Fibroblast of skin of left quadriceps (primary cell): ENCODE measurements around the gene GPR3.
A peak's percentile ranks its signal among the peaks of the same experiment; 100 is the strongest.
"Not testable (repeated sequence)": the region's sequence is repeated elsewhere in the genome, so short reads cannot be mapped to it uniquely, and the experiment has no call there.

ENCODE experiments used
- DNase-seq, 2 experiments: peaks; one replicate each; pipeline ENCODE4 v3.0.0-alpha.2; 2013; ENCODE audit warnings: low read depth in 2 of 2

GPR3 gene

DNA sequence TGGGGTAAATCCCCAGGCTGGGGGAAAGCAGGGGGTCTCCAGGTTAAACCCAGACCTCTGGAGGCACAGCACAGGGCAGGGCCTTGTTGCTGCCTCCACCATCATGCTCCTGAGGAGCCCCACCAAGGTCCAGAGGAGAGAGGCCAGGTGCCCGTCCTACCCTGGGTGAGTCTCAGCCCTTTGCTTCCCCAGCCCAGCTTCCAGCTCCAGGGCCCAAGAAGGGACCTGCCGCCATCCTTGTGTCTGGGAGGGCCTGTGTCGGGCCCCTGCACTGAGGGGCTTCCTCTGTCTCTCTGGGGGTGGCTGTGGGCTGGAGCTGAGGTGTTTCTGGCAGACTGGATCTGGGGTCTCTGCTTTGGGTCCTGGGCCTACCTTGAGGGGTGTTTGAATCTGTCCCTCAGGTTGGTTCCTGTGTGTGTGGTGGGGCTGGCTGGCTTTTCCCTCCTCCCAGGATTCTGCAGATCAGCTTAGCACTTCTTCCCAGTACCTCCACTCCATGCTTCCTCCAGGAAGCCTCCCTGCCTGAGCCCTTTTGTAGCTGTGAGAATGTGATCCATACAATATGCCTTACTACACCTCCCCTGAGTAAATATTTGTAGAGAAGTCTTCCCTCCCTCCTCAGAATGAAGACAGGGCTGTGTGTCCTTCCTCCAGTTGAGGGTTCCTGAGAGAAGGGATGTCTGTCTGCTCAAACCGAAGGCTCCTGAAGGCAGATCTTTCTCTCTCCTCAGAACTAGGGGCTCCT, 6.2 kb downstream of the GPR3 start:
- DNase-seq: no peak

DNA sequence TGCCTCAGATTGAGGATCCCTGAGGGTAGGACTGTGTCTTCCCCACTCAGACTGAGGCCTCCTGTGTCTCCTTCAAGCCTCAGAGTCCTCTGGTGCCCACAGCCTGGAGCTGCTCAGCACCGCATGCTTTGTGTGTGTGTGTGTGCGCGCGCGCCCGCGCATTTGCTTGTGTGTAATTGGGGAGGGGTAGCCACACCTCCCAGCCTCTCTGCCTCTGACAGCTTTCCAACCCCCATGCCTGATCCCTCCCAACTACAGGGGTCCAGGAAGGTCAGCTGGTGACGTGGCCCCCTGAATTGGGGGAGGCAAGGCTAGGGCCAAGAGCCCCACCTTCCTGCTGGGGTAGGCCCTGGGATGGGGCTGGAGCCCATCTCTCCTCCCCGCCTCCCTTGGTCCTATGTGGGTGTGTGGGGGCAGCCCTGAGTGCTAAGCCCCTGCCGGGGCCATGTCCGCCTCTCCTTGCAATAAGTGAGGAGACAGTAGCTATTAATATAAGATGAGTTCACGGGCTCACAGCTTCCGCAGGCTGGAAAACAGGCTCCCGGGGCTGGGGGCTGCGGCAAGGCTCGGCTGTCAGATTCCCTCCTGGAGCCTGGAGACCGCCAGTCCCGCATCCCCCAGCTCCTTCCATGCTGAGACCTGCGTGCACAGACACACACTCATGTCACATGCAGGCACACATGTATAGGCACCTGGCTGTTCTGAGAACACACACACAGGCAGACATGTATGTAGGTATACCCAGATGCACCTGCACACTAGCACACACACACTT, 7.0 kb downstream of the GPR3 start:
- DNase-seq: no peak

DNA sequence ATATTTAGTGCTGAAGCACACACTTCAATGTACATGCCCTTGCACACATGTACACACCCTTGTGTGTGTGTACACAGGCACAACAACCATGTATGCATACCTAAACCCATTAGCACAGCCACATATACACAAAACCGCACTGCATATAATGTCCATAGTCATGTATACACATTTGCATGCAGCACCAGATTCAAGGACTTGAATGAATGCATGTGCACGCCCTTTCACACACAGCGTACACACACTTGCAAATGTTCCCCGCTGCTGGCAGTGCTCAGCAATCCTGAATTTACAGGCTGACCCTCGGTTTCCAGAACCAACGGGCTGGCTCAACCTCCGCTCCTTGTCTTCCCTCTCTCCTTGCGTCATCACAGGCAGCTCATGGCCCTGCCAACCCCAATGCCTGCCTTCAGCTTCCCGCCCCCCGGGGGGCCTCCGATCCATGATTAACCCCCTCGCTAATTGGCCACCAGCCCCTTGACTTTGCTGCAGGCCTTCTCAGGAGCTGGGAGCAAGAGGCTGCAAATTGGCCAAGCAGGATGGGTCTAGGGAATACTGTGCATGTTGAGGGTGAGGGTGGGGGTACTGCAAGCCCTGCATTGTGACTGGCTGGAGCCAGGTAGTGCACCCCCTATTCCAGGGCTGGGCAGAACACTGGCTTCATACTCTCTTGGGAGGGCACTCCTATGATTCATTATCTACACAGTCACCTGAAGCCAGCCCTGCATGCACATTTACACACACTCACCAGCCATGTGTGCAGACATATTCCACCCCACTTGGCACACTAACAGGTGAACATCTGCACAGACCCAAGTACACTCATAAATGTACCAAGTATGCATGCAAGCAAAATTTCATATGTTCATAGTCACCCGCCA, 7.9 kb downstream of the GPR3 start:
- no peak for DNase-seq

DNA sequence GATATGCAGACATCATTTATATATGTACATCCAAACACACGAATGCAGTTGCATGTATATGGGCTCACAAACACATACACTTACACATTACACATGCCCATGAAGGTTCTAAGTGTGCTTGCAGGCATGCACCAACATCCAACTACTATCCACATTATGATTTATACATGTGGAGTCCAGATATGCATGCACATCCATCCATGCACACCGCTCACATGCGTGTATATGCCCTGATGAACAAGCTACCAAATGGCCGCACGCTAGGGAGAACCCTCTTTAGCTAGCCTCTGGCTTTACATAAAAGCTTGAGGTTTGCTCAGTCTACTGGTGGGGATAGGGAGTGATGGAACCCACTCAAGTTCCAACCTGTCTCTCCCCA, 8.5 kb downstream of the GPR3 start:
- no peak for DNase-seq

DNA sequence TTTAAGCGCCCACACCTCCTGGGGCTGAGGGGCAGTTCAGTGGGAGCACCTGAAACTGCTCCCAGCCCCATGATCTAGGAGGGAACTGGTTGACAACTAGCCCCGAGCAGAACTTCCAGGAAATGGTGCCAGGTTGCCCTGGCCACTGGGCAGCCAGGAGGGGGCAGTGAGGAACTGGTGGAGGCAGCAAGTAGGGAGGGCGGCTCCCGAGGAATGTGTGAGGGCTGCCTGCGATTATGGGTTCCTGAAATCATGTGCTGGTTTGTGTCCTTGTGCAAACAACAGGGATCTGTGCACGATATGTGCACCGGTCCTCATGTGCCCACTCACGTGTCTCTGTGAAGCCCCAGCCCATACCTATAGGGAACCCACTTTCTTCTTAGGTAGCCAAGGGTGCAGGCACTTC, 9.9 kb downstream of the GPR3 start:
- DNase-seq: no peak

DNA sequence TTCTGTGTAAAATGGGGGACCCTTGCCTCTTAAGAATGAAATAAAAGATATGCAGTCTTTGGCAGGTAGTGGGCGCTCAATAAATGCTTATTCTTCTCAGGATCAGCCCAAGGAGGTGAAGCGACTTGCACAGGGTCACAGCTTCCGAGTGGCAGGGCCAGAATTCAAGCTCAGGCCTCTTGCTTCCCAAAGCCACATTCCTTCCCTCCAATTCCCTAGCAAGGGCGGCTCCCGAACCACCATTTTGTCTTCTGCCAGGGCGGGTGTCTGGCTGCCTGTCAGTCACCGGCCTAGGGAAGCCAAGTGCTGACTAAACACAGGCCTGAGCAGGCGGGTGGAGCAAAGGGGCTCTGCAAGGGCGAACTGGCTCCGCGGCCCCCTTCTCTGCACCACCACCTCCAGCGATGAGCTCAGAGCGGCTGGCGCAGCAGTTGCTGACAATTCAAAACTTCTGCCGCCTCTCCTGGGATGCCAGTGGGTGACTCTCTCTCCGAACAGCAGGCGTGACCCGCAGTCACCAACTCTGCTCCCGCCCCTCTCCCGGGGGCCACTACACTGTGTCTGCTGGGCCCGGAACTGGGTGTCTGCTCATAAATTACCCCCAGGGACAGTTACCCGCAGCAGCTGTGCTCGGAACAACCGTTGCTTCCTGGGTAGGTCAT, 10.8 kb downstream of the GPR3 start:
- no peak for DNase-seq

DNA sequence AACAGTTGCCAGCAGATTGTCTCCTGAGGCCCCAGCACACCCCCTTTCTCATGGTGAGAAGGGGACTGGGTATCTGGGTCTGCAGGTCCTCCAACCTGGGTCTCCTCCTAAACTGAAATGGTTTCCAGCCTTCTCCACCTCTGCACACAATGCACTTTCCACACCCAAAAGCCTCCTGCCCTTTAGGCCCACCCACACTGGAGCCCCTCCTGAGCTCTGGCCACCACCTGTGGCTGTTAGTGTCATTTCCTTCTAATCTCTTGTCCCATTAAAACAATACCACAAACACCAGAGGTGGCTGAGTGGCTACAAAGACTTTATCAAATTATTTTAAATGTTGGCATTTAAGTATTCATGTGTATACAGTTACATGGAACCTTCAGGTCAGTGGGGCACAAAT, 11.5 kb downstream of the GPR3 start:
- DNase-seq: no peak

DNA sequence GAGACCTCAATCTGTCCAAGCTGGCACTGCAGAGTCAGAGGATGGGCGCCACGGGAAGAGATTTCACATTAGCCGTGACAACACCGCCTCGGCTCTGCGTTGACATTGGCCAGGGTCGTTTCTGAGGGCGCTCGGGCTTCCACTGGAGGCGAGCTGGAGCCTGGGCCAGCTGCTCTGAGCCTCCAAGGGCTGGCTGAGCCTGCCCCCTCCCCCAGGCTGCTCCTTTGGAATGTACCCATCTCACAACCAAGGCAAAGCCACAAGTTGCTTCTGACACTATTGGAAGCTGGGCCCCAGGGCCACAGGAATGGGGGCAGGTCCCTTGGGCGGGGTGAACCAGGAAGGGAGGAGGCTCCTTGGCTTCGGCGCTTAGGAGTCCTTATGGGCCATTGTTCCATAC, 12.7 kb downstream of the GPR3 start:
- DNase-seq: peak; percentile 63 to 64

DNA sequence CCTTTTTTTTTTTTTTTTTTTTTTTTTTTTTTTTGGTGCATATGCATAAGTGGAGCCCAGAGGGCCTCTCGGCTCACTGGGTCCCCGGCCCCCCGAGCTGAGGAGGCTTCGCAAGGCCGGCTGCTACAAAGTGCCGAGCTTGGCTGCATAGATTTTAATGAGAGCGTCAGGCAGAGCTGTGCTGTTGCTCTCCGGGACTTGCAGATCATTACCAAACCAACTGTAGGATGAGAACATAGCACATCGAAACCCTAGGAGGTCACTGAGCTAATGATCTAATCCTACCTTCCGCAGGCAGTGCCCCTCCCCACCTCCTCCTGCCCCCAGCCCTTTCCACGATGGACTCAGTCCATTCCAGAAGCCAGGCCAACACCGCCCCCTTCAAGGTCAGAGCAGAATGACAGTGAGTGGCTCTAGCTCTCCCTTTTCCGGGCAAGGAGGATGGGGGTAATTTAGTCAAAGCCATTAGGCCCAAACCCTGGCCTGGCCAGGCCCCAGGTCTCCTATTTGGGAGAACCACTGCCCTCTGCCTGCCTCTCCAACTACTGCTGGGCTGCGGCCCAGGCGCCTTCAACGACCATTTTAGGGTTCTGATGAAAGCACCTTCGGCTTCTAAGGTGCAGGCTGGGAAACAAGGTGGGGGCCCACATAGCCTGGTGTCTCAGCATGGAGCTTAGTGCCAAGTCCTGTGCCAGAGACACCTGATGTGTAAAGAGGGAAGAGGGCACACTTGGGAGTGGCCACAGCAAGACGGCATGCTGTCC, 13.4 kb downstream of the GPR3 start:
- DNase-seq: not testable (repeated sequence)

DNA sequence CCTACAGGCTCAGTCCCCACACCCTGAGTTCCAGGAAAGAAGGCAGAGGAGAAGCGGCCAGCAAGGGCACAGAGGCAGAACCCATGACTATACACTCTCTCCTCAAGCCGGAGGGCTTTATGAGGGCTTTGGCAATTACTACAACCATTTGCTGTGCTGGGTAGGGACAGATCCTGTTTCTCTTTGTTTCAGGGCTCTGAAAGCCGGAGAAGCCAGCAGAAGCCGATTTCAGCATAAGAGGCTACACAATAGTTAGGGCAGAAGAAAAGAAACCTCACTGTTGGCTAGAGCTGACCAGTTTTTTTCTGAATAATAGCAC, 13.9 kb downstream of the GPR3 start:
- no peak for DNase-seq

DNA sequence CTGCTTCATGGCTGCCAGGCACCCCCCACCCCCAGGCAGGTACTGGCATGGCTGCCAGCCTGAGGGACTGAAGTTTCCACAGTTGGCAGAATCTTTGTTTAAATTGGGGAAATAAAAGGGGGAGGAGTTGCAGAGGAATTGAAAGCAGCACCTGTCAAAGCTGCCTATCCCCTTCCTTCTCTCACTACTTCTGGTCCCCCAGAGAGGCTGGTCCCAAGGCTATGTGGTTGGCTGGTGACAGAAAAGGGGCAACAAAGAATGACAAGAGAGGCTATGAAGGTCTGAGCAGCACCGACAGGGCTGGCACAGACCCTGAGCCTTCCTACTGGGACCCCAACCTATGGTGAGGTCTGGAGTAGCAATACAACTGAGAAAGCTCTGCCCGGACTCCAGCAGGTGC, 14.4 kb downstream of the GPR3 start:
- not testable (repeated sequence) for DNase-seq

DNA sequence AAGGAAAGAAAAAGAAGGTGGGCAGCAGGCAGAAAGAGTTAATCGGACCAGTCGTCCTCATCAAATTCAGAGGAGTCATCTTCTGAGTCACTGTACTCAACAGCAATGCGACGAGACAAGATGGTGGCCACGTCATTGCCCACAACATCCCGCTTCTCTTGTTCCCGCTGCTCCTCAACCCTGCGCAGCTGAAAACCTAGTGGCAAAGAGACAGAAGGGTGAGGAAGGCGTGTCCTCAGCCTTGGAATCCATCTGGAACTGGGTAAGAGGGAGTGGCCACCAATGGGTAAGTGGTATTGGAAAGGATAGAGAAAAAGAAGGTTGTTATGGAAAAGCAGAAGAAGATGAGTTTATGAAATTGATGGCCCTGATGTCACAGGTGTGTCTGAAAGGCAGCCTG, 15.7 kb downstream of the GPR3 start:
- no peak for DNase-seq

DNA sequence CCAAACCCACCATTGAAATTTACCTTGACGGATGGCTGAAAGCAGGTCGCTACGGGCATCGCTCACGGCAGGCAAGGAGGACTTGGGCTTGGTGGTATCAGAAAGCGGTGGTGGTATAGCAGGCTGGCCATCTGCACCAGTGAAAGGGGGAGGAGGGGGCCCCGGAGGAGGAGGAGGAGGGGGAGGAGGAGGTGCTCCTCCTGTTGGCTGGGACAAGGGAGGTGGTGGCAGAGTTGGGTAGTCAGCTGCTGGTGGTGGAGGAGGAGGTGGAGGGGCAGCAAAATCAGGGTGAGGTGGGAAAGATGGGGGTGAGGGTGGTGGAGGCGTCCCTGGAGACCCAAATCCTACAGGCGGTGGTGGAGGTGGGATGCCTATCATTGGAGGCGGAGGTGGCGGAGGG, 17.2 kb downstream of the GPR3 start:
- no peak for DNase-seq

DNA sequence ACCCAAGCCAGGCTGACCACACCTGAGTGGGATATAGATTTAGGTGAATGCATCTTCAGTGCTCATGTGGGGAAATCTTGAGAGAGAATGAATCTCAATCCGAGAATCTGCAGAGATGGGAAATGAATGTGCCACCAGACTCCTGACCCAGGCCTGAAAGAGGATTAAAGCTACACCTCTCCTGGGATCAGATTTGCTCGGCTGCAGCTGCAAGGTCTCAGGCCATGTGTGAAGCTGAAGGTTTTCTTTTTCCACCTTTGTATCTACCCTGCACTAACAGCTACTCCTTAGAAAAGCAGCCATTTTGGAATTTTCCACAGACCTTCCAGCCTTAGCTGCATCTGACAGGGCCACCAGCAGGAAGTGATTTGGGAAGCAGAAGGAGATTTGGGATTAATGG, 18.3 kb downstream of the GPR3 start:
- DNase-seq: no peak

DNA sequence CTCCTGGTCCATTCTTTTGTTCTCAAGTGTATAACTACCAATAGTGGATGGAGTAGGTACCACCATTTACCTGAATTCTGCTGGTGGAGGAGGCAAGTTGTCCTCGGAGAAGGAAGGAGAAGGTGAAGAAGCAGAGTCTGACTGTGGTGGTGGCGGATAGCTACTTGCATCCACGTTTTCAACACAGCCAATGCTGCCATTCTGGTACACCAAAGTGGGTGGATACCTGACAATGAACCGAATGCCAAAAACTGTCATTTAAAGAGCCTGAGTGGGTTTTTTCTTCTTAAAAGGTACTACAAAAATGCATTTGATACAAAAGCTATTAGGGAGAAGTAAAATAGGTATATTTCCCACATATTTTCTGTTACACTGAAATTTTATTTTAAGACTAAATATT, 20.1 kb downstream of the GPR3 start:
- DNase-seq: no peak

DNA sequence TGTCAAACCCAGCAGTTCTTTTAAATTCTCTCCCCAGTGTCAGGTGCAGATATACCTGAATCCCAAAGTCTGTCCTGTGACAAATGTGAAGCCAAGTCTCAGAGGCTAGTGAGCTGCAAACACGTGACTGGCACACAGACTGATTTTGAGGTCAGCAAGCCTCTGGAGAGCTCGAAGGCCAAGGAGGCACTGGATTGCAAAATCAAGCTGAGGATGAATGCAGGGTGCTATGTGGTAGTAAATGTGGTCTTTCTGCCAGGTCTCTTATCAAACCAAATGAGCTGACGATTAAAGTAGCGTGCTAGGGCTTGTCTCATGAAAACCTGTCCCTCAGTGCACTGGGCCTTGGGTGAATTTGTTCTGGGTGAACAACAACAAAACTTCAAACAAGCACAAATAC, 20.6 kb downstream of the GPR3 start:
- DNase-seq: no peak

DNA sequence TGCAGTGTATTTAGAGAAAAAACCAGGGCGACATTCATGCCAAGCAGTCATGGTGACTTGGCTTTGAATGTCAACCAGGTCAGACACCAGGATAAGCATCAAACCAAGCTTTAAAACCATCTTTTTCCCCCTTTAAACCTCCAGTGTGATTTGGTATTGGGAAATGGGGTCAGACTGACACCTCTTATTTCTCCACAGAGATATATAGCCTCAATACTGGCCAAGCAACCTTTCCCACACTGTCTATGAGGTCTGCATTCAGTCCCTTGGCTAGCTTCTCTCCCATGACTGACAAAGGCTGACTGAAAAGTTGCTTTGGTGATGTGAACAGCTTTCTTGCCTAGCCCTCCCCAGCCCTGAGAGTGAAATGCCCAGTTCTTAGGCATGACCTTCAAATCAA, 21.7 kb downstream of the GPR3 start:
- no peak for DNase-seq

DNA sequence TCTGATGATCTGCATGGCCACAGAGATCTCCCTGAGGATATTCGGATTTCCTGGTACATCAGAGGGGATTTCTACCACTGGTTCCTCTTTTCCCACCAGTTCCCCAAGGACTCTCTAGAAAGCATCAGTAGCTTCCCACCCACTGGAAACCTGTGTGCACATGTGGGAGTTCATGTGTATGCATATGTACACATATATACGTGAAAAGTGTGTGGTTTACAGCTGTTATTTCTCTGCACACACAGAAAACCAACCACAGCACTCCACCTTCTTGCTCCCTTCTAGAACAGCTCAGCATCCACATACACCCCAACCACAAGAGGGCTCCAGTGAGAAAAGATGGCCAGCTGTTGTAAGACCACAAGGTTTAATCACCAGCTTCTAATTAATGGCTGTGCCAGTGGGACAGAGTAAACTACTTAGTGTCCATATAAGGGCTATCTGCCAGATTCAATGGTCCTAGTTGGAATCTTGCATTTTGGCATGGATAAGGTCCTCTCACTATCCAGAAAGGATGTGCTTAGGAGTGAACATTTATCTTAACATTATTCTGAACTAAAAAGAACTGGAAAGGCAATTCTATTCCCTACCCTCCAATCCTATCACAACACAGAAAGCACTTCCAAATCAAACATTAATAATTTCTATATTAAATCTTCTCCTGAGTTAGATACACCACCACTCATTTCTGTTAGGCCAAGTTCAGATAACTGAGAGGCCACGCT, 24.1 kb downstream of the GPR3 start:
- no peak for DNase-seq

DNA sequence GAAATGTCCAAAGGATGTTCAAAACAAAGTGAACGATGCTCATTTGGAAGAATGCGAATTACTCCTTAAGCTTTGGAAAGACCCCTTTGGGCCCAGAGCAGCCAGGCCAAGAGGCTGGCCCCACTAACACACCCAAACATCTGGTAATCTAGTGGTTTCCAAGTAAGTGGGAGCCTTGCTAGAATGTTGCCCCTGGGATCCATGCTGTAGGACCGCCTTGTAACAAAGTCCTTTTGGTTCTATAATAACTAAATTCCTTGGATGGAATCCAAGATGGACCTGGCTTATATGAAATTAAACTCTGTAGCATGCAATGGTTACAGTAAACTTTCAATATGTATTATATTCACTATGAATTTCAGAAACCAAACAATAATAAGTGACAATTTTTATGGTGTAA, 25.3 kb downstream of the GPR3 start:
- no peak for DNase-seq

DNA sequence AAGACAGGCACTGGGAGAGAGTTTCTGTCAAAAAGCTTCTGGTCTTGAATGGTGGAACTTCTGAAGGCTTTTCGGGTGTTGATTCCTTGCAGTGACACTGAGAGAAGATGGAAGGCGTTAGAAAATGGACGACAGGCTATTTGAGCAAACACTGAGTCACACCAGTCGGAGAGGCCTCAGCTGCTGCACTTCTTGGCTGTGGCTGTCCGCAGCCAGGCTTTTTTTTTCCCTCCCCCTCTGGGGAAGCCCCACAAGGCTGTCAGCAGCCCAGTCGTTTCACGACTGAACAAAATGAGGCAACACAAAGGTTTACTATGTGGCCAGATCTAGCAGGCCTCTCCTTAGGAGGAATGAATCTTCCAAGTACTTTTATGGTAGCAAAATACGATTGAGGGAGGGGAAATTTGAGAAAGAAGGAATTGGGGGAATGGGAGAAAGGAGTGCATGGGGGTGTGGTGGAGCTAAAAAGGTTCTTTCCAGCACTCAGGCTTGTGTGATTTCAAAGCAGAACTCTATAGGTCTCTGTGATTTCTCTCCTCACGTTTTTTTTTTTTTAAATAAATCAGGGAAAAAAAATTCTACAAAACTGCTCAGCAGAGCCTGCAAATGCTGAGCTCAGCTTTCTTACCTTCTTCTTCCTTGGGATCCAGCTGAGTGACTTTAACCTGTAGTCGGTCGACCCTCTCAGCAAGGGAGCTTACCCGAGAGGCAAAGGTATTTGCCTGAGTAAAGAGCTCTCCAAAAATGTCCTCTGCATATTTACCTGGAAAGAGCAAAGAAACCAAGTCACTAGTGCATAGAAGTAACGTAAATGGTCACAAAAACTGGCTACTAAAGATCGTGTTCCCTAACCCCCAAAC, 26.1 kb downstream of the GPR3 start:
- DNase-seq: peak; percentile 85 to 88
